SU-DHL-6 (cell line): ENCODE results near the gene CACNG7.

Experiments used
- H2AFZ ChIP-seq: fragments of 200-600 bp; sonication (generic); 2 replicates; pipeline ENCODE4 v1.6.1; 2014; ENCODE audit warnings: low read depth, mild to moderate bottlenecking, moderate library complexity, mixed read lengths, antibody characterized with exemption, low read length; ENCODE audit not compliant: severe bottlenecking
- H3F3A ChIP-seq: fragments of 200-600 bp; shearing (Covaris generic); 2 replicates; pipeline ENCODE4 v1.6.0; 2016; ENCODE audit warnings: antibody characterized with exemption, mild to moderate bottlenecking; ENCODE audit not compliant: insufficient read depth
- H3K27ac ChIP-seq: fragments of 200-600 bp; sonication (generic); 2 replicates; pipeline ENCODE4 v1.5.1; 2016; ENCODE audit warnings: low read depth, mild to moderate bottlenecking, low read length, moderate library complexity, mixed read lengths
- H3K27me3 ChIP-seq: fragments of 200-600 bp; sonication (generic), shearing (Covaris generic); 2 replicates; pipeline ENCODE4 v1.6.0; 2014; ENCODE audit warnings: mild to moderate bottlenecking, low read length
- H3K36me3 ChIP-seq: fragments of 200-600 bp; sonication (generic); 2 replicates; pipeline ENCODE4 v1.6.1; 2014; ENCODE audit warnings: mild to moderate bottlenecking, low read length, mixed read lengths
- H3K4me2 ChIP-seq: fragments of 300-600, 200-600 bp; shearing (Covaris generic), sonication (generic); 2 replicates; pipeline ENCODE4 v1.6.0; 2014; ENCODE audit warnings: low read length, low read depth, mild to moderate bottlenecking; ENCODE audit not compliant: poor library complexity, severe bottlenecking
- H3K4me3 ChIP-seq: fragments of 200-600 bp; sonication (generic); 2 replicates; pipeline ENCODE4 v1.5.1; 2014; ENCODE audit warnings: antibody characterized with exemption, low read length, mild to moderate bottlenecking, mixed read lengths; ENCODE audit not compliant: insufficient read depth, poor library complexity, severe bottlenecking
- H3K79me2 ChIP-seq: fragments of 200-600 bp; sonication (generic); 2 replicates; pipeline ENCODE4 v1.6.1; 2014; ENCODE audit warnings: mild to moderate bottlenecking, low read length, moderate library complexity; ENCODE audit not compliant: insufficient read depth
- H3K9ac ChIP-seq: fragments of 200-600 bp; sonication (generic); 2 replicates; pipeline ENCODE4 v1.7.0; 2014; ENCODE audit warnings: mild to moderate bottlenecking, low read length
- H3K9me2 ChIP-seq: fragments of 200-600 bp; sonication (generic); replicated peaks from 2 replicates; pipeline ENCODE4 v1.6.1; 2014; ENCODE audit warnings: low read length; ENCODE audit not compliant: insufficient read depth
- H3K9me3 ChIP-seq: fragments of 200-600 bp; sonication (generic); 2 replicates; pipeline ENCODE4 v1.6.1; 2014; ENCODE audit warnings: low read length, mixed read lengths; ENCODE audit not compliant: insufficient read depth
- H4K20me1 ChIP-seq: fragments of 200-600 bp; sonication (generic); 2 replicates; pipeline ENCODE4 v1.6.1; 2014; ENCODE audit warnings: low read depth, mild to moderate bottlenecking, antibody characterized with exemption, low read length, moderate library complexity, mixed read lengths
- EZH2phosphoT487 ChIP-seq: fragments of 200-600 bp; sonication (generic), shearing (Covaris generic); conservative IDR thresholded peaks from 2 replicates; pipeline ENCODE4 v1.6.1; 2018; ENCODE audit warnings: mild to moderate bottlenecking, antibody characterized with exemption, low read length, moderate library complexity, mixed read lengths
- TF ChIP-seq, protein P1 (sequence below): fragments of 200-600 bp; sonication (generic); IDR thresholded peaks from one replicate; pipeline ENCODE4 v1.5.1; 2017; ENCODE audit warnings: antibody characterized with exemption, mild to moderate bottlenecking, low read length, moderate library complexity; ENCODE audit not compliant: insufficient read depth, poor library complexity, severe bottlenecking

The CACNG7 gene

DNA sequence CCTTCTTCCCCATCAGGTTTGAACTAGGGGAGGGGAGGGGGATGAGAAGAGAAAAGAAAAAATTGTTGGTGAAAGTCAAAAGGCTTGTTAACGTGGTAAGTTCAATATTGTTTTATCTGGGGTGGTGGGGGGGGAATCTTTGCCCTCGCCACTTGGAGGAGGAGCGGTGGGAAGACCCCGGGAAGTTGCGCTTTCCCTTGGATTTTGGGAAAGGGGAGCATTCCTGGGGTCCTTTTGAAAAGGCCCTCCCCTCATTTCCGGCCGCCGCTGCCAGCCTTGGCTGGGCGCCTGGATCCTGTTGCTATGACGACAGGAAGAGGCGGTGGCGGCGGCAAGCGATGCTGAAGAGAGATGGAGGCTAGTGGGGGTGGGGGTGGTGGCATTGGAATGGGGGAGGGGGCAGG is 49.1 kb downstream of the CACNG7 start:
- TF ChIP-seq, protein P1, sequence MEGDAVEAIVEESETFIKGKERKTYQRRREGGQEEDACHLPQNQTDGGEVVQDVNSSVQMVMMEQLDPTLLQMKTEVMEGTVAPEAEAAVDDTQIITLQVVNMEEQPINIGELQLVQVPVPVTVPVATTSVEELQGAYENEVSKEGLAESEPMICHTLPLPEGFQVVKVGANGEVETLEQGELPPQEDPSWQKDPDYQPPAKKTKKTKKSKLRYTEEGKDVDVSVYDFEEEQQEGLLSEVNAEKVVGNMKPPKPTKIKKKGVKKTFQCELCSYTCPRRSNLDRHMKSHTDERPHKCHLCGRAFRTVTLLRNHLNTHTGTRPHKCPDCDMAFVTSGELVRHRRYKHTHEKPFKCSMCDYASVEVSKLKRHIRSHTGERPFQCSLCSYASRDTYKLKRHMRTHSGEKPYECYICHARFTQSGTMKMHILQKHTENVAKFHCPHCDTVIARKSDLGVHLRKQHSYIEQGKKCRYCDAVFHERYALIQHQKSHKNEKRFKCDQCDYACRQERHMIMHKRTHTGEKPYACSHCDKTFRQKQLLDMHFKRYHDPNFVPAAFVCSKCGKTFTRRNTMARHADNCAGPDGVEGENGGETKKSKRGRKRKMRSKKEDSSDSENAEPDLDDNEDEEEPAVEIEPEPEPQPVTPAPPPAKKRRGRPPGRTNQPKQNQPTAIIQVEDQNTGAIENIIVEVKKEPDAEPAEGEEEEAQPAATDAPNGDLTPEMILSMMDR, result no peak
- no peak for TF ChIP-seq EZH2phosphoT487
- no peaks in the 10 kb centered on the region for H3K9me3 ChIP-seq
- no peak overlapping the region for H3K27ac ChIP-seq
- no peaks in the 10 kb centered on the region for H4K20me1 ChIP-seq
- no peak overlapping the region for H3K9ac ChIP-seq
- no peaks in the 10 kb centered on the region for H3K9me2 ChIP-seq
- H3K4me3 ChIP-seq, result no peak overlapping the region
- H3K4me2 ChIP-seq, result no peak overlapping the region
- no peaks in the 10 kb centered on the region for H3K27me3 ChIP-seq
- H3K36me3 ChIP-seq, result no peaks in the 10 kb centered on the region
- no peak overlapping the region for H2AFZ ChIP-seq
- no peaks in the 10 kb centered on the region for H3K79me2 ChIP-seq
- H3F3A ChIP-seq, result no peaks in the 10 kb centered on the region

DNA sequence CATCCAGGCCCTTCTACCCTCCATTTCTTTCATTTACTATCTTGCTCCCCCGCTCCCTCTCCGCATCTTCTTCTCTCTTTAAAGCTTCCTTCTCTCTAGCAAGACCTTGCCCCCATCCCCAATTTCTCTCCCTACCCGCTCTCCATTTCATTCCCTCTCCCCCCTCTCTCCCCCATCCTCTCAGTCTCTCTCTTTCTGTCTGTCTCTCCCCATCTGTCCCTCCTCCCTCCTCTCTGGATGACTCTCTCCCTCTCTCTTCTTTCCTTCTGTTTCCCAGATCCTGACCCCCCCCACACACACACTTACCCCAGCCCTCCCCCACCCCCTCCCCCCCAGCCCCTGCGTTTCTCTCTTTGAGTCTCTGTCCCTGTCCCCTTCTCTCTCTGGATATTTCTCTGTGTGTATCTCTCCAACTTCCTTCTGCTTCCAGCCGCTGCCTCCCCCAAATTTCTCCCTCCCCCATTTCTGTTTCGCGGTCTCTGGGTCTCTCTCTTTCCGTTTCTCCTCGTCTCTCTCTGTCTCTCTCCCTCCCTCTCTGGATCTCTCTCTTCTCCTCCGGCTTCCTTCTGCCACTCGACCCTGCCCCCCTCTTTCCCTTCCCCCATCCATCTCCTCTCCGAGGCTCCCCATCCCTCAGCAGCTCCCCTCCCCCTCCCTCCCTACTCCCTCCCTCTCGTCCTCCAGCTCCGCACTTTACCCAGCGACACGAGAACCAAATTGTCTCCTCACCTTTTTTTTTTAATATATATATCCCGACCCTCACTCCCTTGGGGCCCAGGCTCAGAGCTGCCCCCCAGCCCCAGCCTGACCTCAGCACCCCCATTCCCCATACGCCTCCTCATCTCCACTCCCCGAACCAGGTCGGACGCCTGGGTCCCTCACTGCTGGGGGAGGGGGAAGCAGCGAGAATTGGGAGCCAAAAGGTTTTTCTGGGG is 50.0 kb downstream of the CACNG7 start:
- Histone ChIP-seq H3K9me2 (no peaks in the 10 kb centered on the region), H3K27me3 (no peaks in the 10 kb centered on the region), H3K79me2 (no peaks in the 10 kb centered on the region), H2AFZ (no peak overlapping the region), H3F3A (no peaks in the 10 kb centered on the region), H4K20me1 (no peaks in the 10 kb centered on the region), H3K27ac (no peak overlapping the region), H3K36me3 (no peaks in the 10 kb centered on the region), H3K4me3 (no peak overlapping the region), H3K4me2 (no peak overlapping the region), H3K9ac (no peak overlapping the region), H3K9me3 (no peaks in the 10 kb centered on the region)
- no peak for TF ChIP-seq EZH2phosphoT487
- TF ChIP-seq, protein P1, result no peak

DNA sequence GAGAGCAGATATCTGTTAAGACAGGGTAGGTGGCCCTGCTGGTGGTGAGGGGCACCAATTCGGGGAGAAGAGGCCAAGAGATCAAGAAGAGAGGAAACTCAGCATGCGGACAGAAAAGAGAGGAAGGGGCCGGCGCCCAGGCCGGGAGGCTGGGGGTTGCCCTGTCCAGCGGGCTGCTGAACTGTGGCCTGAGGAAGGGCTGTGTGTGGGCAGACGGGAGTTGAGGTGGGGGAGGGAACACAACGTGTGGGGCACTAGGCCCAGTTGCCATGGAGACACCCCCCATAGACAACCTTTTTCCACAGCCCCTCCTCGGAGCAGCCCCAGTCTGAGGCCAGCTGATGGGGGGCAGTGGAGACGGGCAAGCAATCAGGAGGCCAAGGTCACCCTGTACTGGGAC is 51.1 kb downstream of the CACNG7 start:
- no peaks in the 10 kb centered on the region for H3K9me2 ChIP-seq
- no peak overlapping the region for H3K9ac ChIP-seq
- H3K4me3 ChIP-seq, result no peak overlapping the region
- H3F3A ChIP-seq, result no peaks in the 10 kb centered on the region
- no peaks in the 10 kb centered on the region for H3K27me3 ChIP-seq
- H3K4me2 ChIP-seq, result no peak overlapping the region
- TF ChIP-seq, protein P1, result no peak
- no peak for TF ChIP-seq EZH2phosphoT487
- H3K9me3 ChIP-seq, result no peaks in the 10 kb centered on the region
- H3K79me2 ChIP-seq, result no peaks in the 10 kb centered on the region
- H3K36me3 ChIP-seq, result no peaks in the 10 kb centered on the region
- H3K27ac ChIP-seq, result no peak overlapping the region
- no peak overlapping the region for H2AFZ ChIP-seq
- no peaks in the 10 kb centered on the region for H4K20me1 ChIP-seq
